ENCODE results near the gene BIN2. TPM values are rescaled to one million over a fixed set of nuclear protein-coding genes. Genes with fewer than 3 reads are reported as not detected.
"Not testable (repeated sequence)": the region's sequence is repeated elsewhere in the genome, so short reads cannot be mapped to it uniquely, and the experiment has no call there.

BIN2 gene
- polyA plus RNA-seq, 1 experiment: 0.04 TPM

- H3K27me3 ChIP-seq (ENCODE audit: control insufficient read depth, insufficient read depth, low read length): no peaks in the 10 kb centered on the region
- no peaks in the 10 kb centered on the region for H3K9me3 ChIP-seq (ENCODE audit: control insufficient read depth, insufficient read depth, low read length)
- ChIA-PET POLR2A (interaction anchor here (0.6 kb wide), 1 partner anchor 848 kb away, joined by 3 read pairs; no protein-coding TSS in a partner anchor), CTCF (interaction anchor here (0.8 to 3.9 kb wide), 4 partner anchors 11 to 123 kb away, joined by 3 to 38 read pairs (median 12); partner anchors contain the start of gene POU6F1)
- no peak for TF ChIP-seq CTCF (IDR thresholded peaks at IDR 0.05; ENCODE audit: low read depth, low read length)
- DNase-seq (ENCODE audit: low read depth, low spot score): no peak
- no peak overlapping the region for H3K27ac ChIP-seq (ENCODE audit: low read depth, low read length)
- no peak overlapping the region for H3K4me3 ChIP-seq (ENCODE audit: low read depth, low read length)
Observed at GRCh38 chr12:51339750-51340149, 15.8 kb upstream of the BIN2 start.

- H3K4me3 ChIP-seq (ENCODE audit: low read depth, low read length); H3K27me3 ChIP-seq (ENCODE audit: control insufficient read depth, insufficient read depth, low read length); H3K9me3 ChIP-seq (ENCODE audit: control insufficient read depth, insufficient read depth, low read length); POLR2A ChIA-PET; H3K27ac ChIP-seq (ENCODE audit: low read depth, low read length); DNase-seq (ENCODE audit: low read depth, low spot score): not testable (repeated sequence)
- CTCF ChIA-PET: interaction anchor here (0.7 to 0.9 kb wide), 2 partner anchors 15 to 16 kb away, joined by 3 to 6 read pairs; no protein-coding TSS in a partner anchor
Observed at GRCh38 chr12:51337336-51337735, 13.4 kb upstream of the BIN2 start.

- no peak for TF ChIP-seq CTCF (IDR thresholded peaks at IDR 0.05; ENCODE audit: low read depth, low read length)
- Histone ChIP-seq H3K27me3 (ENCODE audit: control insufficient read depth, insufficient read depth, low read length) (no peaks in the 10 kb centered on the region), H3K4me3 (ENCODE audit: low read depth, low read length) (no peak overlapping the region), H3K27ac (ENCODE audit: low read depth, low read length) (no peak overlapping the region), H3K9me3 (ENCODE audit: control insufficient read depth, insufficient read depth, low read length) (no peaks in the 10 kb centered on the region)
- DNase-seq (ENCODE audit: low read depth, low spot score): no peak
- ChIA-PET POLR2A (interaction anchor here (0.6 kb wide), 2 partner anchors 252 to 253 kb away, joined by 3 to 4 read pairs; no protein-coding TSS in a partner anchor), CTCF (no interaction called here)
Observed at GRCh38 chr12:51335931-51336330, 12.0 kb upstream of the BIN2 start.

DNA sequence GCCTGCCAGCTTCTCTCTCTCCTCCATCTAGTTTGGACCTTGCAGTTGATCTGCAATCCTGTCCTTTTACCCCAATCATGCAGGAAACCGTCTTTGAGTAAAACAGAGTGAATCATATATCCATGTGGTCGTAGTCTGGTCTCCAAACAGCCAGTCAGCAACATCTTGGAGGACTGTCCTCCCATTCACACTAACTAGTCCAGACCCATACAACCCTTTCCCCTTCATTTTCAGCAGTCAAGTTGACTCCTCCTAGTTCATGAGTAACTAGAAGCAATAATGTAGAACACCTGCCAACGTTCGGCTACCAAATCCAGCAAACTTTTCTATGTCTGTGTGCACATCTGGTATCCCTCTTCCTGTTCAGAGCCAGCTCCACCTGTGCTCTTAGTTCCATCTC lies 10.8 kb upstream of the BIN2 start:
- CTCF ChIA-PET: interaction anchor here (0.6 kb wide), 1 partner anchor 198 kb away, joined by 4 read pairs; no protein-coding TSS in a partner anchor

GRCh38 chr12:51333536-51333935 lies 9.6 kb upstream of the BIN2 start:
- DNase-seq (ENCODE audit: low read depth, low spot score): no peak
- ChIA-PET CTCF (interaction anchor here (4.3 kb wide), 1 partner anchor 7 kb away, joined by 31 read pairs; no protein-coding TSS in a partner anchor), POLR2A (no interaction called here)
- no peak overlapping the region for H3K27ac ChIP-seq (ENCODE audit: low read depth, low read length)
- no peak for TF ChIP-seq CTCF (IDR thresholded peaks at IDR 0.05; ENCODE audit: low read depth, low read length)
- no peaks in the 10 kb centered on the region; the same call in 1 of the 2 replicates for H3K9me3 ChIP-seq (ENCODE audit: control insufficient read depth, insufficient read depth, low read length)
- no peaks in the 10 kb centered on the region for H3K27me3 ChIP-seq (ENCODE audit: control insufficient read depth, insufficient read depth, low read length)
- no peak overlapping the region for H3K4me3 ChIP-seq (ENCODE audit: low read depth, low read length)

More for the DNA sequence above, 10.8 kb upstream of the BIN2 start:
- Histone ChIP-seq H3K27me3 (ENCODE audit: control insufficient read depth, insufficient read depth, low read length) (no peaks in the 10 kb centered on the region), H3K4me3 (ENCODE audit: low read depth, low read length) (no peak overlapping the region), H3K9me3 (ENCODE audit: control insufficient read depth, insufficient read depth, low read length) (no peaks in the 10 kb centered on the region; the same call in 1 of the 2 replicates), H3K27ac (ENCODE audit: low read depth, low read length) (no peak overlapping the region)
- TF ChIP-seq CTCF (IDR thresholded peaks at IDR 0.05; ENCODE audit: low read depth, low read length): no peak
- POLR2A ChIA-PET: no interaction called here
- no peak for DNase-seq (ENCODE audit: low read depth, low spot score)

Measured in AG04450 (cell line).